ENCODE data around the gene HOXA9. TPM values are rescaled to one million over a fixed set of nuclear protein-coding genes. Genes with fewer than 3 reads are reported as not detected.

HOXA9 gene
- total and polyA plus RNA-seq, 10 of the 15 experiments (the other 5 are each of a cell fraction or from before 2014, with no cell fraction given): not detected

DNA sequence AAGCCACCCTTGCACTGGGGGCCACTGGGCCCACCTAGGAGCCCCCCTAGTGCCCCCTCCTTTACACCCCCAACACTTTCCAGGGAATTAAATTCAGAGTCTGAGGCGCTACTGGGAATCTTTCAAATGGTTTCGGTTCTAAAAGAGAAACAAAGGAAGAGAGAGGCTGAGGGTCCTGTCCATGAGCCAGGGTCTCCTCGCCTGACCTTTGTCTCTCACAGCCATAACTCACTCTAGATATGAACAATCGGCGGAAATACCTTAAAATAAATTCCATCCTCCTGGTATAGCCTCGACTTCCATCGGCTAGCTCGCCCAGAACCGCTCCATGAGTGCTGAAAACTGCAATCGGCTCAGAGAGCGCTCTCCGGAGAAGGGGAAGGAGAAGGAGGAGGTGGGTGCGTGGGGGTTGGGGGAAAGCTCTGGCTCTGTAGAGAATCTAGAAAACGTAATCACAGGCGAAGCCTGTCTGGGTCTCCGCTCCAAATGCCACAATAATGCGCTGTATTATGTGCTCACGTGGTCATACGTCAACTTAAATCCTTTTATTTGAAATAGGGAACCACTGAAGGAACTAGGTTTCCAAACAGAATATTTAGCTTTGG, 47.3 kb downstream of the HOXA9 start:
- Histone ChIP-seq H3K4me2 (ENCODE audit: control insufficient read depth, insufficient read depth) (no peak overlapping the region), H4K20me1 (ENCODE audit: control insufficient read depth, insufficient read depth) (no peaks in the 10 kb centered on the region; the same call in 1 of the 2 replicates), H2AFZ (ENCODE audit: control insufficient read depth, low read depth, low read length) (no peak overlapping the region), H3K27ac (ENCODE audit: control insufficient read depth, insufficient read depth) (no peak overlapping the region), H3K27me3 (replicated peaks in 1 of 2; ENCODE audit: control insufficient read depth in 2 of 2, insufficient read depth in 2 of 2, low read length in 1 of 2) (no peaks in the 10 kb centered on the region; a peak in 1 of 4 replicates), H3K4me3 (no peak overlapping the region), H3K79me2 (ENCODE audit: control insufficient read depth, insufficient read depth, low read length) (no peaks in the 10 kb centered on the region), H3K36me3 (ENCODE audit: control insufficient read depth in 2 of 2, insufficient read depth in 2 of 2, low read length in 1 of 2) (no peaks in the 10 kb centered on the region), H3K9ac (ENCODE audit: control insufficient read depth, insufficient read depth, low read length) (no peak overlapping the region), H3K4me1 (ENCODE audit: control insufficient read depth, insufficient read depth, low read length) (no peaks in the 10 kb centered on the region), H3K9me3 (replicated peaks; ENCODE audit: control insufficient read depth, insufficient read depth, low read length) (no peaks in the 10 kb centered on the region)
- ChIA-PET SMC1A (ENCODE audit: uncharacterized antibody, unreplicated experiment) (interaction anchor here (1.3 to 2.8 kb wide), 2 partner anchors 16 to 35 kb away, joined by 3 to 6 read pairs; no protein-coding TSS in a partner anchor), RAD21 (ENCODE audit: unreplicated experiment) (no interaction called here), POLR2A (no interaction called here), CTCF (no interaction called here)
- intact Hi-C loops (cut with micrococcal nuclease; ENCODE audit: unreplicated experiment): no loop called here
- BruUV-seq (replicated peaks): no TSS peak
- FAIRE-seq (no peak), ATAC-seq (no peak), DNase-seq (ENCODE audit: low read depth, low spot score) (no peak)
- 67% methylated on average over 19 of the region's 19 CpGs for WGBS (ENCODE audit: insufficient coverage, insufficient replicate concordance, low lambda C conversion rate, missing lambda C conversion rate)
- no peak for TF ChIP-seq FOXM1 (IDR thresholded peaks at IDR 0.05; ENCODE audit: low read depth, low read length)
- TF ChIP-seq, protein P1, sequence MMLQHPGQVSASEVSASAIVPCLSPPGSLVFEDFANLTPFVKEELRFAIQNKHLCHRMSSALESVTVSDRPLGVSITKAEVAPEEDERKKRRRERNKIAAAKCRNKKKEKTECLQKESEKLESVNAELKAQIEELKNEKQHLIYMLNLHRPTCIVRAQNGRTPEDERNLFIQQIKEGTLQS (IDR thresholded peaks at IDR 0.05; ENCODE audit: borderline replicate concordance, extremely low read depth, low read depth, low read length): no peak
- no peak for TF ChIP-seq E2F4 (IDR thresholded peaks at IDR 0.05; ENCODE audit: low read depth, low read length)
- no peak for TF ChIP-seq CHD4 (IDR thresholded peaks at IDR 0.05)
- TF ChIP-seq, protein P2, sequence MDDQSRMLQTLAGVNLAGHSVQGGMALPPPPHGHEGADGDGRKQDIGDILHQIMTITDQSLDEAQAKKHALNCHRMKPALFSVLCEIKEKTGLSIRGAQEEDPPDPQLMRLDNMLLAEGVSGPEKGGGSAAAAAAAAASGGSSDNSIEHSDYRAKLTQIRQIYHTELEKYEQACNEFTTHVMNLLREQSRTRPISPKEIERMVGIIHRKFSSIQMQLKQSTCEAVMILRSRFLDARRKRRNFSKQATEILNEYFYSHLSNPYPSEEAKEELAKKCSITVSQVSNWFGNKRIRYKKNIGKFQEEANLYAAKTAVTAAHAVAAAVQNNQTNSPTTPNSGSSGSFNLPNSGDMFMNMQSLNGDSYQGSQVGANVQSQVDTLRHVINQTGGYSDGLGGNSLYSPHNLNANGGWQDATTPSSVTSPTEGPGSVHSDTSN (IDR thresholded peaks at IDR 0.05; ENCODE audit: insufficient replicate concordance, low read depth, low read length): no peak
- TF ChIP-seq USF1 (IDR thresholded peaks at IDR 0.05; ENCODE audit: borderline replicate concordance, extremely low read length, insufficient read depth, low read depth, low read length): no peak
- no peak for TF ChIP-seq KDM1A (IDR thresholded peaks at IDR 0.05; ENCODE audit: borderline replicate concordance)
- no peak for TF ChIP-seq MTA3 (IDR thresholded peaks at IDR 0.05; ENCODE audit: borderline replicate concordance, low read length)
- TF ChIP-seq SREBF1 (IDR thresholded peaks at IDR 0.05; ENCODE audit: low read length): no peak
- no peak for TF ChIP-seq CBX5 (IDR thresholded peaks at IDR 0.05; ENCODE audit: low read depth)
- TF ChIP-seq MEF2B (IDR thresholded peaks at IDR 0.05; ENCODE audit: partially characterized antibody, poor library complexity, severe bottlenecking): no peak
- no peak for TF ChIP-seq HSF1 (IDR thresholded peaks at IDR 0.05; ENCODE audit: low read depth, low read length)
- no peak for TF ChIP-seq CREM (IDR thresholded peaks at IDR 0.05; ENCODE audit: low read depth)
- TF ChIP-seq, protein P3, sequence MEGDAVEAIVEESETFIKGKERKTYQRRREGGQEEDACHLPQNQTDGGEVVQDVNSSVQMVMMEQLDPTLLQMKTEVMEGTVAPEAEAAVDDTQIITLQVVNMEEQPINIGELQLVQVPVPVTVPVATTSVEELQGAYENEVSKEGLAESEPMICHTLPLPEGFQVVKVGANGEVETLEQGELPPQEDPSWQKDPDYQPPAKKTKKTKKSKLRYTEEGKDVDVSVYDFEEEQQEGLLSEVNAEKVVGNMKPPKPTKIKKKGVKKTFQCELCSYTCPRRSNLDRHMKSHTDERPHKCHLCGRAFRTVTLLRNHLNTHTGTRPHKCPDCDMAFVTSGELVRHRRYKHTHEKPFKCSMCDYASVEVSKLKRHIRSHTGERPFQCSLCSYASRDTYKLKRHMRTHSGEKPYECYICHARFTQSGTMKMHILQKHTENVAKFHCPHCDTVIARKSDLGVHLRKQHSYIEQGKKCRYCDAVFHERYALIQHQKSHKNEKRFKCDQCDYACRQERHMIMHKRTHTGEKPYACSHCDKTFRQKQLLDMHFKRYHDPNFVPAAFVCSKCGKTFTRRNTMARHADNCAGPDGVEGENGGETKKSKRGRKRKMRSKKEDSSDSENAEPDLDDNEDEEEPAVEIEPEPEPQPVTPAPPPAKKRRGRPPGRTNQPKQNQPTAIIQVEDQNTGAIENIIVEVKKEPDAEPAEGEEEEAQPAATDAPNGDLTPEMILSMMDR (IDR thresholded peaks at IDR 0.05 in 2 of 3, conservative IDR thresholded peaks at IDR 0.05 in 1 of 3; ENCODE audit: control insufficient read depth in 2 of 3, extremely low read depth in 1 of 3, insufficient read depth in 1 of 3, low read depth in 3 of 3, low read length in 3 of 3): no peak
- TF ChIP-seq CREB1 (IDR thresholded peaks at IDR 0.05; ENCODE audit: low read depth): no peak
- TF ChIP-seq EGR1 (IDR thresholded peaks at IDR 0.05; ENCODE audit: borderline replicate concordance in 1 of 2, low read depth in 2 of 2, low read length in 2 of 2): no peak
- TF ChIP-seq MXI1 (IDR thresholded peaks at IDR 0.05; ENCODE audit: low read depth, low read length): no peak
- in situ Hi-C loops (cut with MboI): no loop called here

Data from GM12878 (cell line).